ENCODE data around the gene PTBP3.

- no peak for TF ChIP-seq POLR2A (IDR thresholded peaks at IDR 0.05; ENCODE audit: low read depth, low read length)
- TF ChIP-seq POLR2AphosphoS5 (IDR thresholded peaks at IDR 0.05; ENCODE audit: low read depth, low read length), result no peak
- TF ChIP-seq TAF1 (IDR thresholded peaks at IDR 0.05; ENCODE audit: low read depth, low read length), result no peak
- no peak for TF ChIP-seq POU2F2 (IDR thresholded peaks at IDR 0.05; ENCODE audit: low read depth, low read length)
- TF ChIP-seq SPI1 (IDR thresholded peaks at IDR 0.05; ENCODE audit: low read depth, low read length), result no peak
Measured at GRCh38 chr9:112352209-112352608, 18.8 kb upstream of the PTBP3 start.

All from GM12891 (cell line).